H1 (cell line): ENCODE measurements around the gene PGM2. TPM values are rescaled to one million over a fixed set of nuclear protein-coding genes. Genes with fewer than 3 reads are reported as not detected.

Source experiments
- CTCF ChIA-PET: fragments of 300-600 bp; sonication (Branson Sonifier 250); formaldehyde crosslinking; loops from one replicate; lab custom pipeline; 2021; ENCODE audit not compliant: partially characterized antibody; lab: Charles Lee
- POLR2A ChIA-PET: fragments of 300-600 bp; sonication (Branson Sonifier 250); formaldehyde crosslinking; loops from one replicate; lab custom pipeline; 2021; ENCODE audit warnings: inconsistent platforms; ENCODE audit not compliant: partially characterized antibody; lab: Charles Lee
- DNase-seq, 2 experiments: peaks; one replicate each; pipeline versions ENCODE4 v3.0.0 to v3.0.0-alpha.2; 2010 to 2022; ENCODE audit warnings: low spot score in 2 of 2, low read depth in 1 of 2, mixed read lengths in 1 of 2
- FAIRE-seq: peaks from 2 replicates; lab custom pipeline; 2011; peaks lifted over from hg19 to GRCh38; lab: Jason Lieb, UNC
- H2AFZ ChIP-seq: 2 replicates; pipeline ENCODE4 v1.8.1; 2012; ENCODE audit warnings: low read length, inconsistent platforms
- H2AK5ac ChIP-seq: 2 replicates; pipeline ENCODE4 v1.6.1; 2013; ENCODE audit warnings: low read depth, low read length
- H2BK120ac ChIP-seq: replicated peaks from 2 replicates; pipeline ENCODE3; 2013; ENCODE audit warnings: low read depth, low read length, inconsistent platforms
- H2BK12ac ChIP-seq: 2 replicates; pipeline ENCODE4 v1.6.1; 2013; ENCODE audit warnings: low read depth, low read length
- H2BK15ac ChIP-seq: 2 replicates; pipeline ENCODE4 v1.6.1; 2013; ENCODE audit warnings: low read length
- H2BK20ac ChIP-seq: 2 replicates; pipeline ENCODE4 v1.6.1; 2013; ENCODE audit warnings: low read length
- H2BK5ac ChIP-seq: 2 replicates; pipeline ENCODE4 v1.6.1; 2013; ENCODE audit warnings: low read depth, low read length
- H3K14ac ChIP-seq: 2 replicates; pipeline ENCODE4 v1.6.1; 2013; ENCODE audit warnings: inconsistent platforms; ENCODE audit not compliant: insufficient read length
- H3K18ac ChIP-seq: 2 replicates; pipeline ENCODE4 v1.6.1; 2013; ENCODE audit warnings: low read length; ENCODE audit errors: extremely low read depth
- H3K23ac ChIP-seq: 2 replicates; pipeline ENCODE4 v1.6.1; 2013; ENCODE audit warnings: inconsistent platforms; ENCODE audit not compliant: insufficient read length
- H3K23me2 ChIP-seq: 2 replicates; pipeline ENCODE4 v1.6.1; 2013; ENCODE audit warnings: low read depth, low read length
- H3K27ac ChIP-seq: 2 replicates; pipeline ENCODE4 v1.6.1; 2011; ENCODE audit warnings: low read depth, low read length, inconsistent platforms
- H3K27me3 ChIP-seq, 4 experiments: replicated peaks in 1 of 4; 1 replicate in 1 of 4; 2 replicates in 3 of 4; pipeline versions ENCODE4 v1.6.1 to v1.8.1; 2011 to 2013; ENCODE audit warnings: low read length in 3 of 4, mild to moderate bottlenecking in 3 of 4, inconsistent platforms in 2 of 4, mixed read lengths in 2 of 4, moderate library complexity in 1 of 4; ENCODE audit not compliant: control insufficient read depth in 3 of 4, insufficient read depth in 3 of 4; ENCODE audit errors: extremely low read depth in 1 of 4
- H3K36me3 ChIP-seq, 4 experiments: 2 replicates each; pipeline versions ENCODE4 v1.6.1 to v1.8.1; 2011 to 2013; ENCODE audit warnings: mild to moderate bottlenecking in 4 of 4, low read length in 3 of 4, moderate library complexity in 2 of 4, control low read depth in 1 of 4, inconsistent platforms in 1 of 4; ENCODE audit not compliant: insufficient read depth in 4 of 4, control insufficient read depth in 2 of 4
- H3K4ac ChIP-seq: replicated peaks from 2 replicates; pipeline ENCODE3; 2013; ENCODE audit warnings: low read length, low read depth, mixed read lengths, inconsistent platforms; ENCODE audit not compliant: insufficient read length
- H3K4me1 ChIP-seq, 4 experiments: replicated peaks in 1 of 4; 1 replicate in 1 of 4; 2 replicates in 3 of 4; pipeline versions ENCODE4 v1.6.1 to v1.8.1; 2011 to 2013; ENCODE audit warnings: low read length in 3 of 4, inconsistent platforms in 2 of 4, mixed read lengths in 1 of 4; ENCODE audit not compliant: insufficient read depth in 4 of 4, control insufficient read depth in 3 of 4
- H3K4me2 ChIP-seq, 2 experiments: 2 replicates each; pipeline versions ENCODE4 v1.6.1 to v1.8.1; 2011 to 2013; ENCODE audit warnings: low read depth in 2 of 2, low read length in 2 of 2, control low read depth in 1 of 2, inconsistent platforms in 1 of 2, mild to moderate bottlenecking in 1 of 2; ENCODE audit not compliant: insufficient read depth in 1 of 2
- H3K4me3 ChIP-seq, 4 experiments: fragments of 200-600, 300-600 bp in 1 of 4; sonication (generic), shearing (Covaris generic), sonication (Bioruptor Twin) in 1 of 4; 2 replicates each; pipeline versions ENCODE4 v1.5.1 to v1.8.1; 2011 to 2016; ENCODE audit warnings: low read length in 4 of 4, low read depth in 3 of 4, control low read depth in 2 of 4, inconsistent platforms in 2 of 4, mild to moderate bottlenecking in 2 of 4, mixed read lengths in 1 of 4, moderate library complexity in 1 of 4; ENCODE audit not compliant: insufficient read depth in 2 of 4; ENCODE audit errors: extremely low read depth in 1 of 4
- H3K56ac ChIP-seq: replicated peaks from 2 replicates; pipeline ENCODE3; 2013; ENCODE audit warnings: low read depth, mild to moderate bottlenecking, mixed read lengths, low read length, inconsistent platforms; ENCODE audit not compliant: insufficient read length
- H3K79me1 ChIP-seq: 2 replicates; pipeline ENCODE4 v1.6.1; 2013; ENCODE audit warnings: low read depth, low read length, control low read depth
- H3K79me2 ChIP-seq, 2 experiments: 2 replicates each; pipeline versions ENCODE4 v1.6.1 to v1.8.1; 2012 to 2013; ENCODE audit warnings: low read length in 2 of 2, mild to moderate bottlenecking in 2 of 2, inconsistent platforms in 1 of 2; ENCODE audit not compliant: insufficient read depth in 2 of 2, control insufficient read depth in 1 of 2
- H3K9ac ChIP-seq, 4 experiments: replicated peaks in 1 of 4; 1 replicate in 1 of 4; 2 replicates in 3 of 4; pipeline versions ENCODE4 v1.6.1 to v1.8.1; 2011 to 2013; ENCODE audit warnings: low read depth in 3 of 4, low read length in 3 of 4, control low read depth in 2 of 4, mild to moderate bottlenecking in 2 of 4, moderate library complexity in 2 of 4, inconsistent platforms in 1 of 4; ENCODE audit errors: extremely low read depth in 1 of 4
- H3K9me3 ChIP-seq, 2 experiments: 2 replicates each; pipeline versions ENCODE4 v1.6.1 to v1.8.1; 2012 to 2013; ENCODE audit warnings: mild to moderate bottlenecking in 2 of 2, moderate library complexity in 2 of 2, control low read depth in 1 of 2, inconsistent platforms in 1 of 2, low read depth in 1 of 2, low read length in 1 of 2, mixed read lengths in 1 of 2; ENCODE audit not compliant: insufficient read depth in 2 of 2
- H4K20me1 ChIP-seq, 2 experiments: replicated peaks in 1 of 2; 2 replicates each; pipeline versions ENCODE3 to v1.8.1; 2011 to 2013; ENCODE audit warnings: inconsistent platforms in 2 of 2, low read length in 2 of 2, mild to moderate bottlenecking in 1 of 2; ENCODE audit not compliant: insufficient read depth in 2 of 2, control insufficient read depth in 1 of 2
- H4K5ac ChIP-seq: 2 replicates; pipeline ENCODE4 v1.6.1; 2013; ENCODE audit warnings: low read length, low read depth, mixed read lengths, inconsistent platforms; ENCODE audit not compliant: insufficient read length
- H4K8ac ChIP-seq: 2 replicates; pipeline ENCODE4 v1.8.0; 2013; ENCODE audit warnings: mild to moderate bottlenecking, moderate library complexity, low read length, inconsistent platforms; ENCODE audit not compliant: insufficient read depth; ENCODE audit errors: extremely low read depth
- H4K91ac ChIP-seq: replicated peaks from 2 replicates; pipeline ENCODE3; 2013; ENCODE audit warnings: low read length, mixed read lengths, inconsistent platforms; ENCODE audit not compliant: insufficient read length
- CREB1 ChIP-seq: IDR thresholded peaks from 2 replicates; pipeline ENCODE4 v1.6.1; 2012; ENCODE audit warnings: inconsistent platforms
- HDAC6 ChIP-seq: IDR thresholded peaks from one replicate; pipeline ENCODE4 v1.7.1; 2012; ENCODE audit warnings: low read depth, mild to moderate bottlenecking, inconsistent platforms, low read length, moderate library complexity
- WGBS, 2 experiments: shearing (Covaris generic) in 1 of 2; methylation state at CpG; one replicate each; pipeline versions ENCODE4 v1.1.6 to v1.1.7; 2013 to 2015; ENCODE audit warnings: low lambda C conversion rate in 2 of 2, mixed read lengths in 2 of 2, inconsistent platforms in 1 of 2, low coverage in 1 of 2, missing lambda C conversion rate in 1 of 2; ENCODE audit not compliant: insufficient replicate concordance in 2 of 2, insufficient coverage in 1 of 2, insufficient read length in 1 of 2; ENCODE audit errors: extremely low coverage in 1 of 2, missing lambda C conversion rate in 1 of 2; 5-methylcytosine and 5-hydroxymethylcytosine counted together
- polyA plus RNA-seq, 7 experiments: library from polyadenylated mRNA; depleted of rRNA in 3 of 7; stranded (reverse) in 5 of 7; unstranded in 2 of 7; fragments of >200 nt in 5 of 7; fragments of 200-250 nt in 2 of 7; gene quantifications; 1 replicate in 5 of 7; 2 replicates in 1 of 7; 4 replicates in 1 of 7; pipeline versions ENCODE4 v1.2.1 to v1.2.3, GENCODE V29; 2011 to 2013; ENCODE audit warnings: missing spikeins in 2 of 7, mixed read lengths in 2 of 7
- total RNA-seq: library from RNA; stranded (reverse); fragmentation: NEBNext Ultra II Directional; extraction: Animal tissue kit (Norgen Biotek cat#: 25700); gene quantifications from 2 replicates; pipeline ENCODE4 v1.2.1, GENCODE V29; 2021
- TF ChIP-seq, protein P1 (sequence below): IDR thresholded peaks from 2 replicates; pipeline ENCODE4 v1.6.1; 2011; ENCODE audit warnings: low read depth, mild to moderate bottlenecking, low read length; ENCODE audit not compliant: insufficient read depth

PGM2 gene
- total and polyA plus RNA-seq, 2 of the 8 experiments (the other 6 are each of a cell fraction or from before 2014, with no cell fraction given) = 7.7 to 38.0 TPM

DNA sequence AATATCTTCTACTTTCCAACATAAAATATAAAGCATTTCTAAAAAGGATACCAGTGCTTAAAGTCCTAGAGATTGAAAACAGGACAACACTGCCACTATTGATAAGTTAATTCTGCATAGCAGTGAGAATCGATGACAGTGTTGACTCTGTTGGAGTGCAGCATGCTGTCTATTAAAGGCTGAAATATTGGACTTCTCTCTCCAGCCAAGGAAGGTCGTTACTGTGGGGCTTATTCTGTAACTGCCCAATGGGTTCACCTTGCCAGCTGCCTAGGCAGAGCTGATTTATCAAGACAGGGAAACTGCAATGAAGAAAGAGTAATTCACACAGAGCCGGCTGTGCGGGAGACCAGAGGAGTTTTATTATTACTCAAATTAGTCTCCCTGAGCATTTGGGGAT is 37.7 kb upstream of the PGM2 start:
- Histone ChIP-seq H3K56ac (no peak overlapping the region), H3K18ac (no peak overlapping the region), H3K4me2 (no peak overlapping the region), H2BK20ac (no peak overlapping the region), H3K23ac (no peak overlapping the region), H3K4me3 (no peak overlapping the region), H3K9me3 (peaks cover 8 to 14% of the 10 kb centered on the region in 2 experiments; a peak in 3 of 4 replicates)
- 72% methylated on average over 4 of the region's 4 CpGs; no CpG with 5 or more reads in 1 of the 2 experiments for WGBS, 2 experiments
- CTCF ChIA-PET = interaction anchor here (0.7 to 5.1 kb wide), 3 partner anchors 116 to 186 kb away, joined by 3 to 19 read pairs (median 3); no protein-coding TSS in a partner anchor
- TF ChIP-seq, protein P1, sequence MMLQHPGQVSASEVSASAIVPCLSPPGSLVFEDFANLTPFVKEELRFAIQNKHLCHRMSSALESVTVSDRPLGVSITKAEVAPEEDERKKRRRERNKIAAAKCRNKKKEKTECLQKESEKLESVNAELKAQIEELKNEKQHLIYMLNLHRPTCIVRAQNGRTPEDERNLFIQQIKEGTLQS = no peak
- no peak for TF ChIP-seq CREB1
- TF ChIP-seq HDAC6 = no peak
- TF ChIP-seq, all 59 proteins: peak for 0
- H3K79me2 ChIP-seq = no peaks in the 10 kb centered on the region
- H2AK5ac ChIP-seq = no peak overlapping the region
- no peaks in the 10 kb centered on the region for H3K79me1 ChIP-seq
- no peak overlapping the region for H3K14ac ChIP-seq
- H3K27me3 ChIP-seq = no peaks in the 10 kb centered on the region
- H2AFZ ChIP-seq = no peak overlapping the region
- no peaks in the 10 kb centered on the region for H3K36me3 ChIP-seq
- no peak overlapping the region for H2BK15ac ChIP-seq
- H3K4me1 ChIP-seq = no peaks in the 10 kb centered on the region
- no peak overlapping the region for H4K8ac ChIP-seq
- no peak overlapping the region for H4K5ac ChIP-seq
- H4K91ac ChIP-seq = no peak overlapping the region
- no peaks in the 10 kb centered on the region for H4K20me1 ChIP-seq
- no peak overlapping the region for H3K9ac ChIP-seq
- H3K23me2 ChIP-seq = no peaks in the 10 kb centered on the region
- FAIRE-seq (no peak), DNase-seq (no peak)
- no peak overlapping the region for H3K27ac ChIP-seq
- POLR2A ChIA-PET = no interaction called here
- H2BK120ac ChIP-seq = no peak overlapping the region
- no peak overlapping the region for H2BK5ac ChIP-seq
- no peak overlapping the region for H2BK12ac ChIP-seq
- H3K4ac ChIP-seq = no peak overlapping the region
